GM21381 (cell line): Measurements from ENCODE around the gene MAP4.
"Not testable (repeated sequence)": the region's sequence is repeated elsewhere in the genome, so short reads cannot be mapped to it uniquely, and the experiment has no call there.

Source experiments
- ATAC-seq: cut with Tn5 transposase; IDR thresholded peaks from one replicate; pipeline ENCODE4 v1.9.1; 2021; ENCODE audit warnings: mild to moderate bottlenecking, moderate library complexity; ENCODE audit not compliant: unreplicated experiment

MAP4 gene

GRCh38 chr3:47849186-47849698 lies 167.0 kb downstream of the MAP4 start:
- ATAC-seq = no peak

GRCh38 chr3:47848599-47849117 lies 167.6 kb downstream of the MAP4 start:
- ATAC-seq = no peak

GRCh38 chr3:47847801-47848518 lies 168.3 kb downstream of the MAP4 start:
- ATAC-seq = no peak

DNA sequence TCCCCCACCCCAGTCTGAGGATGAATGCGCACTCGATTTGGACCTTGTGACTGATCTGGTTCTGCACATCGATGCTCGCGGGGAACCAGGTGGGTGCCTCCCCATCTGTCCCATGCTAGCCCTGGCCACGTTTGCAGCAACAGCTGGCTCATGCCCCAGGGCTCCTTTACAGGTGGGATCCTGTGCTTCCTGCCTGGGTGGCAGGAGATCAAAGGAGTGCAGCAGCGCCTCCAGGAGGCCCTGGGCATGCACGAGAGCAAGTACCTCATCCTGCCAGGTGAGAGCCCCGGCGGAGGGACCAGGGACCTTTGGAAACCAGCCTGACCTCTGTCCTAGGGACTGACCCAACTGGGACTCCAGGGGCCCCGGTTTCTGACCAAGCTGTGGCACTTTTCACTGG lies 169.0 kb downstream of the MAP4 start:
- no peak for ATAC-seq

- no peak for ATAC-seq
Measured at GRCh38 chr3:47846880-47847248, 169.4 kb downstream of the MAP4 start.

DNA sequence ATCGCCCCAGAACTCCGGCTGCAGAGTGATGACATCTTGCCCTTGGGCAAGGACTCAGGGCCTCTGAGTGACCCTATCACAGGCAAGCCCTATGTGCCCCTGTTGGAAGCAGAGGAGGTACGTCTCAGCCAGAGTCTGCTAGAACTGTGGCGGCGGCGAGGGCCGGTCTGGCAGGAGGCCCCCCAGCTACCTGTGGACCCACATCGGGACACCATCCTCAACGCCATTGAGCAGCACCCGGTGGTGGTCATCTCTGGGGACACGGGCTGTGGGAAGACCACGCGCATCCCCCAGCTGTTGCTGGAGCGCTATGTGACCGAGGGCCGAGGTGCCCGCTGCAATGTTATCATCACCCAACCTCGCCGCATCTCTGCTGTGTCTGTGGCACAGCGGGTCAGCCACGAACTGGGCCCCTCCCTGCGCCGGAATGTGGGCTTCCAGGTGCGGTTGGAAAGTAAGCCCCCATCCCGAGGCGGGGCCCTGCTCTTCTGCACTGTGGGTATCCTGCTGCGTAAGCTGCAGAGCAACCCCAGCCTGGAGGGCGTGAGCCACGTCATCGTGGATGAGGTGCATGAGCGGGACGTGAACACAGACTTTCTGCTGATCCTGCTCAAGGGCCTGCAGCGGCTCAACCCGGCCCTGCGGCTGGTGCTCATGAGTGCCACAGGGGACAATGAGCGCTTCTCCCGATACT lies 169.9 kb downstream of the MAP4 start:
- ATAC-seq = no peak

GRCh38 chr3:47841786-47842349 lies 174.3 kb downstream of the MAP4 start:
- ATAC-seq = no peak

DNA sequence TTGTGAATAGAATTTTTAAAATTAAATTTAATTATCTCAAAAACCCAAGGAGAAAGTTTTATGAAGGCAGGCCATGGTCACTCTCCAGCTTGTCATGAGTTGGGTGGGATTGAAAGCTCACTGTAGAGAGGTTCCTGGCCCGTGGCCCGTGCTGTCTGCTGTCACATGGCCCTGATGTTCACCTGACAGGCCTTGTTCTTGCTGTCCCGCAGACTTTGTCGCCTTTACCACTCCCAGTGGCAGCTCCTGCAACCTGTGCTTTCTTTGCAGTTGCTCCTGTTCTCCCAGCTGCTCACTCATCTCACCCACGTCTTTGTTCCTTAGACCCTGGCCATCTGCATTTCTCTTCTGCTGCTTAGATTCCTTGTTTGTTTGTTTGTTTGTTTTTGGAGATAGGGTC lies 177.7 kb downstream of the MAP4 start:
- no peak for ATAC-seq

DNA sequence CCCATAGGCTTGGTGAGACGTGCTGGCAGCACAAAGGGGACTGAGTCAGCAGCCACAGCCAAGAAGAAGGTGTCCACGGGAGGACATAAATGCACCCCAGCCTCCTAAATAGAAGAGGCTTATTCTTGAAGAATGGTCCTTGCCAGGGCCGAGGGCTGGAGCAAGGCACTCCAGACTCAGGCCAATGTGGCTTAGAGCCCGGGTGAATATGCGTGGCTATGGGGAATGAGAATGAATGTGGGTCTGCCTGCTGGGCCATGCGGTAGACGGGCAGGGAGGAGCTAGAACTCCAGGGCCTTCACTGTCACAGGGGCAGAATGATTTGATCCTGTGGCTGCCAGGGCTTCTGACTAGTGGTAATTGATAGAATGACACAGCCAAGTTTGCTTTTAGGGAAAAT lies 179.2 kb downstream of the MAP4 start:
- no peak for ATAC-seq

- not testable (repeated sequence) for ATAC-seq
Measured at GRCh38 chr3:47829482-47829881, 186.7 kb downstream of the MAP4 start.

DNA sequence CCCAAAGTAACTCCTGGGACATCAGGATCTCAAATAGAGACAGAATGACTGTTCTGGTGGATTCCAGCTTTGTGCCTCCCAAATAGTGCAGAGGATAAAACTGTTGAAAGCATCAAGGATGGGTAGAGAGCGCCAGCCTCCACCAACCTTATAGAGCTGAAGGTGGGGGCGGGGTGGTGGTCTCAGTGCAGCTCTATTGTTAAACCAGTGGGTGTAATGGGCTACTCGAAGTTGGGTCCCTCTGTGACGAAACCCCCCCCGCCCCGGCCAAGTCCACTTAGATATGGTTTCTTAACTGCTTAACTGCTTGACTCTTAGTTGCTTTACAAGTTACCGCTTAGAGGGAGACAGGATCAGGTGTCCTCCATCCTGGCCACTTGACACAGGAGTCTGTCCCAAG lies 190.6 kb downstream of the MAP4 start:
- ATAC-seq = no peak

GRCh38 chr3:47824541-47825473 lies 191.4 kb downstream of the MAP4 start:
- peak; percentile 93 for ATAC-seq

- no peak for ATAC-seq
Measured at GRCh38 chr3:47817609-47818008, 198.6 kb downstream of the MAP4 start.

GRCh38 chr3:47813551-47814177 lies 202.6 kb downstream of the MAP4 start:
- no peak for ATAC-seq

DNA sequence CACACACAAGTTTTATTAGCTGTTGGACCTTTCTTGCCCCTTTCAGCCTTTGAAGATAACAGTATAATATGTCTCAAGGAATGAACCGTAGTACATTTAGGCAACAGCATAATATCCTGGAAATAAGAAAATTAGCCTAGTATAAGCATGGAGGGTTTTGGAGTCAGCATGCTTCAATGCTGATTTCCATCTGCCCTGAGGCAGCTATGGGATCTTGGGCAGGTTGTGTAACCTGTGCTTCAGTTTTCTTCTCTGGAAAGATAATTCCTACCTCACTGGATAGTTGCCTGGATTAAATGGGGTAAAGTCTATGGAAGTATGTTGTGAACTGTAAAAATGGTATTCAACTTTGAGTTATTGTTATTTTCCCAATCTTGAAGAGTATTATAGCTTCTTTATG lies 211.6 kb downstream of the MAP4 start:
- no peak for ATAC-seq

GRCh38 chr3:47803480-47804025 lies 212.7 kb downstream of the MAP4 start:
- no peak for ATAC-seq

- peak; percentile 81 for ATAC-seq
Measured at GRCh38 chr3:47802734-47803479, 213.3 kb downstream of the MAP4 start, which contains the start of gene DHX30. Gene DHX30 (plus strand): TSS chr3:47803138. CDS start chr3:47810684, 7,546 bp downstream.
